ENCODE measurements around the gene SOX30.

Gene SOX30

GRCh38 chr5:157607371-157608161 lies 44.7 kb downstream of the SOX30 start:
- no peak for DNase-seq (ENCODE audit: low spot score)

- no peak for DNase-seq (ENCODE audit: low spot score)
These were observed 46.2 kb downstream of the SOX30 start for GRCh38 chr5:157606046-157606445.

- no peak for DNase-seq (ENCODE audit: low spot score)
These were observed 48.7 kb downstream of the SOX30 start for GRCh38 chr5:157603333-157604190.

GRCh38 chr5:157602505-157602904 lies 49.7 kb downstream of the SOX30 start:
- no peak for DNase-seq (ENCODE audit: low spot score)

GRCh38 chr5:157600252-157600651 lies 52.0 kb downstream of the SOX30 start:
- no peak for DNase-seq (ENCODE audit: low spot score)

- no peak for DNase-seq (ENCODE audit: low spot score)
These were observed 52.7 kb downstream of the SOX30 start for GRCh38 chr5:157599565-157599964.

- no peak for DNase-seq (ENCODE audit: low spot score)
These were observed 53.8 kb downstream of the SOX30 start for GRCh38 chr5:157598350-157598936.

GRCh38 chr5:157597277-157597676 lies 55.0 kb downstream of the SOX30 start:
- no peak for DNase-seq (ENCODE audit: low spot score)

GRCh38 chr5:157596487-157596886 lies 55.8 kb downstream of the SOX30 start:
- no peak for DNase-seq (ENCODE audit: low spot score)

GRCh38 chr5:157594675-157595459 lies 57.4 kb downstream of the SOX30 start:
- DNase-seq (ENCODE audit: low spot score): no peak

GRCh38 chr5:157594257-157594656 lies 58.0 kb downstream of the SOX30 start:
- no peak for DNase-seq (ENCODE audit: low spot score)

GRCh38 chr5:157593052-157593757 lies 59.0 kb downstream of the SOX30 start:
- no peak for DNase-seq (ENCODE audit: low spot score)

GRCh38 chr5:157592594-157592993 lies 59.6 kb downstream of the SOX30 start:
- no peak for DNase-seq (ENCODE audit: low spot score)

GRCh38 chr5:157590478-157590877 lies 61.8 kb downstream of the SOX30 start:
- DNase-seq (ENCODE audit: low spot score): no peak

- no peak for DNase-seq (ENCODE audit: low spot score)
These were observed 67.6 kb downstream of the SOX30 start for GRCh38 chr5:157584628-157585027.

GRCh38 chr5:157582731-157583620 lies 69.3 kb downstream of the SOX30 start:
- DNase-seq (ENCODE audit: low spot score): no peak

GRCh38 chr5:157581901-157582300 lies 70.3 kb downstream of the SOX30 start:
- DNase-seq (ENCODE audit: low spot score): no peak

- no peak for DNase-seq (ENCODE audit: low spot score)
These were observed 74.0 kb downstream of the SOX30 start for GRCh38 chr5:157578079-157578780.

- DNase-seq (ENCODE audit: low spot score): no peak
These were observed 75.6 kb downstream of the SOX30 start for GRCh38 chr5:157576678-157577077.

Measured in pons (tissue), 1 donor.